ENCODE results near the gene LEP. TPM values are rescaled to one million over a fixed set of nuclear protein-coding genes. Genes with fewer than 3 reads are reported as not detected.

Gene LEP
- polyA plus RNA-seq, 2 of the 4 experiments (the other 2 are of a cell fraction), result not detected

DNA sequence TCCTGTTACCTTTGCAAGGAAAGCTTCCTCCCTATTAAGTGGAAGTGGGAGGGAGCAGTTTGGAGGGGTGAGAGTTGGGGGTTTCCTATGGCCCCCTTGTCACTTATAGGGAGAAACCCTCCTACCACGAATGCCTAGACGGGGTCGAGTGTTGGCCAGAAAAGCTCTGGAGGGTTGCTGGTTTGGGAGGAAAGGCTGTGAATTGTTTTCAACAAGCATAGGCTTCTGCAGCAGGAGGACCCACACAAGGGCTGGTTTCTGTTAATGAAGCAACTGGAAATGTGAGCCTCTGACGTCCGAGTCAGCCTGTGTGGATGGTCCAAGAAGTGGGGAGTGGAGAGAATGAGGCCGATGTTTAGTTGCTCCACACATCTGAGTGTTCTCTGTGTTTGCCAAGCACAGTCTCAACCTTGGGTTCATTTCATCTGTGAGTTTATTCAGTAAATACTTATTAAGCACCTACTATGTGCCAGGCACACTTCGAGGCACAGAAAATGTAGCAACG lies 37.3 kb upstream of the LEP start:
- POLR2A ChIA-PET, result interaction anchor here (0.5 kb wide), 1 partner anchor 25 kb away, joined by 3 read pairs; no protein-coding TSS in a partner anchor
- Histone ChIP-seq H3K4me1 (no peaks in the 10 kb centered on the region), H3K4me3 (no peak overlapping the region), H3K4me2 (no peak overlapping the region), H3K27ac (no peak overlapping the region), H3K9me3 (no peaks in the 10 kb centered on the region)
- DNase-seq (ENCODE audit: low read depth in 1 of 2, low spot score in 1 of 2) (no peak), FAIRE-seq (no peak), ATAC-seq (no peak)
- TF ChIP-seq FOXS1 (CRISPR knock-in tag; IDR thresholded peaks at IDR 0.05) (no peak), POLR2A (IDR thresholded peaks at IDR 0.05; ENCODE audit: low read length) (no peak), TFCP2L1 (CRISPR knock-in tag; IDR thresholded peaks at IDR 0.05) (no peak), ESRRA (IDR thresholded peaks at IDR 0.05; ENCODE audit: borderline replicate concordance, low read length) (no peak), RARB (CRISPR knock-in tag; IDR thresholded peaks at IDR 0.05) (no peak)
- CTCF ChIA-PET, result interaction anchor here (2.3 to 2.8 kb wide), 2 partner anchors 14 to 68 kb away, joined by 7 to 11 read pairs; no protein-coding TSS in a partner anchor
- 21% methylated on average over 8 of the region's 8 CpGs for WGBS (ENCODE audit: missing lambda C conversion rate)

DNA sequence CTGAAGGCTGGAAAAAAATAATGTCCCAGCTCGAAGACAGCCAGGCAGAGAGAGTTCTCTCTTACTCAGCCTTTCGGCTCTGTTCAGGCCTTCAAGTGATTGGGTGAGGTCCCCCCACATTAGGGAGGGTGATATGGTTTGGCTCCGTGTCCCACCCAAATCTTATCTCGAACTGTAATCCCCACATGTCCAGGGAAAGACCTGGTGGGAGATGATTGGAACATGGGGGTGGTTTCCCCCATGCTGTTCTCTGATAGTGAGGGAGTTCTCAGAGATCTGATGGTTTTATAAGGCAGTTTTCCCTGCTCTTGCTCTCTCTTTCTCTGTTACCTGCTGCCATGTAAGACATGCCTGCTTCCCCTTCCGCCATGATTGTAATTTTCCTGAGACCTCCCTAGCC lies 36.6 kb upstream of the LEP start:
- TF ChIP-seq GATA3 (IDR thresholded peaks at IDR 0.05; ENCODE audit: borderline replicate concordance) (no peak), ZFP36 (IDR thresholded peaks at IDR 0.05; ENCODE audit: borderline replicate concordance, partially characterized antibody) (no peak), CBX8 (IDR thresholded peaks at IDR 0.05) (no peak)
- H3K4me2 ChIP-seq, result no peak overlapping the region
- no peaks in the 10 kb centered on the region for H3K4me1 ChIP-seq
- FAIRE-seq (no peak), DNase-seq (ENCODE audit: low read depth in 1 of 2, low spot score in 1 of 2) (no peak), ATAC-seq (no peak)
- no peak overlapping the region for H3K27ac ChIP-seq
- WGBS (ENCODE audit: missing lambda C conversion rate), result 22% methylated on average over 5 of the region's 5 CpGs
- POLR2A ChIA-PET, result interaction anchor here (0.5 kb wide), 1 partner anchor 24 kb away, joined by 3 read pairs; no protein-coding TSS in a partner anchor
- H3K9me3 ChIP-seq, result no peaks in the 10 kb centered on the region
- no peak overlapping the region for H3K4me3 ChIP-seq
- CTCF ChIA-PET, result interaction anchor here (2.3 to 8.7 kb wide), 3 partner anchors 13 to 68 kb away, joined by 7 to 202 read pairs (median 11); no protein-coding TSS in a partner anchor

DNA sequence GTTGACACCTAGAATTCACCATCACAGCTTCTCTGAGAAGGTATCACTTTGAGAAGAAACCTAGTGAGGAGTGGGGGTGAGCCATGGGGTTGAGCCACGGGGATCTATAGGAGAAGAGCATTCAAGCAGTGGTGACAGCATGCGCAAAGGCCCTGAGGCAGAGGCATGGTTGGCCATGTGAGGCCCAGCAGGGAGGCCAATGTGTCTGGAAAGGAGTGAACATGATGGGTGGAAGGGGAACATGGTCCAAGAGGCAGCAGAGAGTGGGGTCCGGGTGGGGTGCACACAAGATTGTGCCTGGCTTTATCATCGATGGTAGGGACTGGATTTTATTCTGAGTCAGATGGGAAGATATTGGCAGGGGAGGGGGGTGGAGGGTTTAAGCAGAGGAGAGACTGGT lies 36.0 kb upstream of the LEP start:
- TF ChIP-seq BCL3 (IDR thresholded peaks at IDR 0.05), result no peak
- no peak for TF ChIP-seq MYC (IDR thresholded peaks at IDR 0.05; ENCODE audit: borderline replicate concordance, low read length)
- TF ChIP-seq PHF8 (IDR thresholded peaks at IDR 0.05; ENCODE audit: borderline replicate concordance, low read depth), result no peak
- TF ChIP-seq CTCF (IDR thresholded peaks at IDR 0.05), result no peak
- no peak for TF ChIP-seq POLR2AphosphoS2 (conservative IDR thresholded peaks at IDR 0.05; ENCODE audit: low read length)
- no peak for TF ChIP-seq MAZ (IDR thresholded peaks at IDR 0.05; ENCODE audit: borderline replicate concordance, low read depth, low read length)
- TF ChIP-seq RCOR1 (IDR thresholded peaks at IDR 0.05; ENCODE audit: low read depth, low read length), result no peak
- TF ChIP-seq RFX5 (IDR thresholded peaks at IDR 0.05), result no peak
- TF ChIP-seq, protein P1, sequence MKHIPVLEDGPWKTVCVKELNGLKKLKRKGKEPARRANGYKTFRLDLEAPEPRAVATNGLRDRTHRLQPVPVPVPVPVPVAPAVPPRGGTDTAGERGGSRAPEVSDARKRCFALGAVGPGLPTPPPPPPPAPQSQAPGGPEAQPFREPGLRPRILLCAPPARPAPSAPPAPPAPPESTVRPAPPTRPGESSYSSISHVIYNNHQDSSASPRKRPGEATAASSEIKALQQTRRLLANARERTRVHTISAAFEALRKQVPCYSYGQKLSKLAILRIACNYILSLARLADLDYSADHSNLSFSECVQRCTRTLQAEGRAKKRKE (CRISPR knock-in tag; IDR thresholded peaks at IDR 0.05; ENCODE audit: low read depth), result no peak
- TF ChIP-seq ZNF302 (CRISPR knock-in tag; IDR thresholded peaks at IDR 0.05), result no peak
- TF ChIP-seq KDM5A (IDR thresholded peaks at IDR 0.05), result no peak
- TF ChIP-seq EP300 (IDR thresholded peaks at IDR 0.05), result no peak
- TF ChIP-seq ZSCAN20 (CRISPR knock-in tag; IDR thresholded peaks at IDR 0.05), result no peak
- no peak for TF ChIP-seq FOSB (CRISPR knock-in tag; IDR thresholded peaks at IDR 0.05)
- no peak for TF ChIP-seq TFCP2L1 (CRISPR knock-in tag; IDR thresholded peaks at IDR 0.05)
- TF ChIP-seq, protein P2, sequence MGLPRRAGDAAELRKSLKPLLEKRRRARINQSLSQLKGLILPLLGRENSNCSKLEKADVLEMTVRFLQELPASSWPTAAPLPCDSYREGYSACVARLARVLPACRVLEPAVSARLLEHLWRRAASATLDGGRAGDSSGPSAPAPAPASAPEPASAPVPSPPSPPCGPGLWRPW (IDR thresholded peaks at IDR 0.05), result no peak
- TF ChIP-seq GATA3 (IDR thresholded peaks at IDR 0.05; ENCODE audit: borderline replicate concordance), result no peak
- DNase-seq (ENCODE audit: low read depth in 1 of 2, low spot score in 1 of 2) (no peak), FAIRE-seq (no peak), ATAC-seq (no peak)
- no peak overlapping the region for H3K27ac ChIP-seq
- POLR2A ChIA-PET, result no interaction called here
- H3K4me1 ChIP-seq, result no peaks in the 10 kb centered on the region
- no peak overlapping the region for H3K4me2 ChIP-seq
- no peaks in the 10 kb centered on the region for H3K9me3 ChIP-seq
- 48% methylated on average over 4 of the region's 4 CpGs for WGBS (ENCODE audit: missing lambda C conversion rate)
- CTCF ChIA-PET, result interaction anchor here (6.3 to 8.7 kb wide), 3 partner anchors 8 to 67 kb away, joined by 69 to 202 read pairs (median 73); no protein-coding TSS in a partner anchor
- H3K4me3 ChIP-seq, result no peak overlapping the region

All from A549 (cell line).